NCI-H1092 treated with DMSO at 0.1 percent for 48 hours (cell line): ENCODE results near the gene SFTPA1.
"Not testable (repeated sequence)": the region's sequence is repeated elsewhere in the genome, so short reads cannot be mapped to it uniquely, and the experiment has no call there.

Experiments
- DNase-seq: peaks from one replicate; lab custom pipeline; 2025; lab: John Stamatoyannopoulos, UW

Gene SFTPA1

DNA sequence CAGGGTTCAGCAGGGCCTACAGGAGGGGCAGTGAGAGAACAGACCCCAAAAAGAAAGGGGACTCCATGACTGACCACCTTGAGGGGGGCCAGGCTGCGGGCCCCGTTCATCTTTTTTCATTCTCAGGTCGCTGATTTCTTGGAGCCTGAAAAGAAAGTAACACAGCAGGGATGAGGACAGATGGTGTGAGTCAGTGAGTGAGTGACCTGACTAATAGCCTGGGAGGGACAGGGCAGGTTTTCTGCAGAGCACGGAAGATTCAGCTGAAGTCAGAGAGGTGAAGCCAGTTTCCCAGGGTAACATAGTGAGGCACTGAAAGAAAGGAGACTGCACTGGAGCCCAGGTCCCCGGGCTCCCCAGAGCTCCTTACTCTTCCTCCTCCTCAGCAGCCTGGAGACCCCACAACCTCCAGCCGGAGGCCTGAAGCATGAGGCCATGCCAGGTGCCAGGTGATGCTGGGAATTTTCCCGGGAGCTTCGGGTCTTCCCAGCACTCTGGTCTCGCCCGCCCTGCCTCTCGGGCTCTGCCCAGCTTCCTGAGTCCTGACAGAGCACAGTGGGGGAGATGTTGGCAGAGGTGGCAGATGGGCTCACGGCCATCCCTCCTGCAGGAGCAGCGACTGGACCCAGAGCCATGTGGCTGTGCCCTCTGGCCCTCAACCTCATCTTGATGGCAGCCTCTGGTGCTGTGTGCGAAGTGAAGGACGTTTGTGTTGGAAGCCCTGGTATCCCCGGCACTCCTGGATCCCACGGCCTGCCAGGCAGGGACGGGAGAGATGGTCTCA, 646 bp downstream of the SFTPA1 start:
- DNase-seq: not testable (repeated sequence)

DNA sequence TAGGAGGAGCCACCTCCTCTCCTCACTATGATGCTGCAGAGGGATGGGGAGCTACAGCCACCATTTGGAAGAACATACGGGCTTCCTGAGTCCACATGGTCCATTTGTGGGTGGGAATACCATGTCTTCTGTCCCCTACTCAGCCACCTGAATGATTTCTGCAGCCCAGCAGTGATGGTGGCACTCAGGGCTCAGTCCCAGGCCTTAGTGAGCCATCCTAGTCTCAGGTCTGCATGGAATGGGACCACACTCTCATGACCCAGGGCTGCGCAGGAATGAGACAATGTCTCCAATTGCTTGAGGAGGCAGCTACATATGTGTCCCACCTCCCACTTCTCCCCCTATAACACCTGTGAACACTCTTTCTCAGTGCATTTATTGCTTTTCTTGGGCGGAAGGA, 4.8 kb downstream of the SFTPA1 start:
- no peak for DNase-seq

DNA sequence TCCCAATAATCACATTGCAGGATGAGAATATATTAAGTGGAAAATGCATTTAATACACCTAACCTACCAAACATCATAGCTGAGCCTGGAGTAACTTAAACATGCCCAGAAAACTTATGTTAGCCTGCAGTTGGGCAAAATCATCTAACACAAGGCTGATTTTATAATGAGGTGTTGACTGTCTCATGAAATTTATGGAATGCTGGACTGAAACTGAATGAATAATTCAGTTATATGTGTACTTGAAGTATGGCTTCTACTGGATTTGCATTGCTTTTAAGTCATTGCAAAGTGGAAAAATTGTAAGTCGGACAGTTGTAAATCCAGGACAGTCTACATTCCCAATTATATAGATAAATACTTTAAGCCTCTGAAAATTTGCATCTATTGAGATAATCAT, 5.4 kb downstream of the SFTPA1 start:
- no peak for DNase-seq

DNA sequence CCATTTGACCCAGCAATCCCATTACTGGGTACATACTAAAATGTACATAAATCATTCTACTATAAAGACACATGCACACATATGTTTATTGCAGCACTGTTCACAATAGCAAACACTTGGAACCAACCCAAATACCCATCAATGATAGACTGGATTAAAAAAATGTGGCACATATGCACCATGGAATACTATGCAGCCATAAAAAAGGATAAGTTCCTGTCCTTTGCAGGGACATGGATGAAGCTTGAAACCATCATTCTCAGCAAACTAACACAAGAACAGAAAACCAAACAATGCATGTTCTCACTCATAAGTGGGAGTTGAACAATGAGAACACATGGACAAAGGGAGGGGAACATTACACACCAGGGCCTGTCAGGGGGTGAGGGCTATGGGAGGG, 12.9 kb downstream of the SFTPA1 start:
- DNase-seq: not testable (repeated sequence)

DNA sequence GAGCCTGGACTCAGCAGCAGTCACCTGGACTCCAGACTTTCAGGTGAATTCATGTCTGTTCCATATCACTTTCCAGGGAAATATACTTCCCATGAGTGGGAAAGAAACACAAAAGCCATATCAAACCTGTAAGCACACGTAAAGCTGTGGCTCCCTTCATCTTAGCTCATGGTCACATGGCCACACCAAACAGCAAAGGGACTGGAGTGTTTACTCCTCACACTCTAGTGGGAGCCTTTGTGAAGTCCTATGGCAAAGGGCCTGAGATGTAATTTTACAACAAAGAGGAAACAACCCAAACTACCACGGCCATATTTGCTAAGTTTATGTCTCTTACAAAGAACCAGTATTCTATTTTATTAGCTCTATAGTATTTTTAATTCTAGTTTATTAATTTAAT, 16.3 kb downstream of the SFTPA1 start:
- DNase-seq: no peak

DNA sequence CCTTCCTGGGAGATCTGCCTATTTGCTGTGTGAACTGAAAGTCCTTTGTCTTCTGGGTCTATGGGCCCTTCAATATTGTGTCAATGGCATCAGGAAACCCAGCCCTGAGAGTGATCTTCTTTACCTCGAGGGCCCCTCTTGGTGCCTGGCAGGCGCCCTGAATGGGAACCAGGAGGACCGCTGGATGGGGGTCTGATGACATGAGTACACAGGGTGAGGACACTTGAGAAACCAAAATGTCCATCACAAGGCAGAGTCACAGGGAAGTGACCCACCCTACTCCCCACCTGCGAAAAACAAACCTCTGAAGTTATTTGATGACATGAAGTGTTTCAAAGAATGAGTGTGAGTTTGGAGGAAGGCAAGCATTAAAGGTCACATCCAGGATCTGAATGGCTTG, 17.3 kb downstream of the SFTPA1 start:
- no peak for DNase-seq

DNA sequence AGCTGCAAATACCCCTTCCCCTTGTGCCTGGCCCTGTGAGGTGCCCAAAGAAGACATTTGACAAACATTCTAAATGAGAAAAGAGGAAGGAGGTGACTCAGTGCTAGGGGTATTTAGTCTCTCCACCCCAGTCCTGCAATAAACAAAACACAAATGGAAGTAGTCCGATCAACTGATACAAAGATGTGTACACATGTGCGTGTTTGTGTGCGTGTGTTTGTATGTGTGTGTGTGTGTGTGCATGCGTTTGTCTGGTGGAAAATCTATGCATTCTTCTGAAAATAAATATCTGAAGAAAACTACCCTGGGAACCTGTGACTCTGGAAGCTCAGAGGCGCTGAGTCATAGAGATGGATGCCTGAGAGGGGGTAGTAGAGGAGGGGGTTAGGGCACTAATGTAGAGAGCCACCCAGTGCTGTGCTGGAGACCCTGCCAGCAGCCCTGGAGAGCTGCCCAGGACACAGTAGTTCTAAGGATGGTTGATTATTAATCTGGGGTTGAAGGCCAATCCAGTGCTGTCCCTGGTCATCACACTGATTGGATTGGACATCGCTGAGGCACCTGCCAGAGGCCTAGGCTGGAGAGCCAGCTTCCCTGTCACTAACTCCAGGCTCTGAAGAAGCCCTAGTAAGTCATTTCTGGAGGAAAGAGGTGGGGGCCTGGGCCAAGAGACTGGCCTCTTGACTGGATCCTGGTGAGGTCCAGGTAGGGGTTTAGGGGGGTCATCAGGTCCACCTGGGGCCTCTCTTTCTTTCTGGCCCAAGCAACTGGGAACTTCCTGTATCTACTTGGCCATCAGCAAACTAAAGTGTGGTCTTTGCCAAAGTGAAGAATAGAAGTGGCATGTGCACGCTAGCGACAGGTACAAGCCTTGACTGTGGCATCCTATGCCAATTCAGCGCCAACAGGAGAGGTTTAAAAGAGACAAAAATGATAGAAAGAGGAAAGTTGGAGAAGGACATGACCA, 18.5 kb downstream of the SFTPA1 start:
- no peak for DNase-seq

DNA sequence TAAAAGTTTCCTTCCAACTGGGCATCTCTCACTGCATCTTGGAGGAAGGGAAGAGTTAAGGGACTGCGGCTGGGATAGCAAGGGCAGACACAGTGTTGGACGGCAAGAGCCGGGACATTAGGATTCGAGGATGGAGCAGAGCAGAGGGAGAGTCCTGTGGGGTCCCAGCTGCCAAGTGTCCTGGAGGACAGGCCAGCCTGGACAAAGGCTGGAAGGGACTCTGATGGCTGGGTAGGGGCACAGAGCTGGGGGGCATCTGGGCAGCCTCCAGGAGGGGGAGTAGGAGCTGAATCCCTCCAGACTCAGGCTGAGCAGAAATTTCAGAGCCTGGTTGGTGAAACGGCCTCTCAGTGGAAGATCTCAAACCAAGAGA, 19.2 kb downstream of the SFTPA1 start:
- no peak for DNase-seq

DNA sequence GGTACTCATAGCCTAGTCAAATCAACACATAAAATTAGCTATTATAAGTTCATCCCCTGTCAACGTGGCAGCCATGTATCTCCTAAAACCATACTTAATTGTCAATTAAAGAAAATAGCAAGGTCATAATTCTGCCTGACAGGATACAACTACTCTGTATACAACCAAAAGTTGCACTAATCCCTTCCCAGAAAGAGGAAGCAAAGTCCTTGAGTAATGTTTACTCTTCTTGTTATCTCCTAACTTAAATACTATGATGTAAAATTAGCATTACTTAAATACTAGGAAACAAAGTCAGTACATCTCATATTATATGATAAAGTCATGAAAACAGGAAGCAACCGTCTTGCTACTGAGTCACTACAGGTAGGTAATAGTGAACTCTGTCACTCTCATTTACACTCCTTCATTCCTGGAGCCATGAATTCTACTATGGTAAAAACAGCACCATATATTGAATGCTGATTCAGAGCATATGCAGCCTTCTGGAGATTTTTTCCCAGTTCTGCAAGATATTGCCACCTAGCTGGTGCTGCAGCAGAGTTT, 26.0 kb downstream of the SFTPA1 start:
- not testable (repeated sequence) for DNase-seq

DNA sequence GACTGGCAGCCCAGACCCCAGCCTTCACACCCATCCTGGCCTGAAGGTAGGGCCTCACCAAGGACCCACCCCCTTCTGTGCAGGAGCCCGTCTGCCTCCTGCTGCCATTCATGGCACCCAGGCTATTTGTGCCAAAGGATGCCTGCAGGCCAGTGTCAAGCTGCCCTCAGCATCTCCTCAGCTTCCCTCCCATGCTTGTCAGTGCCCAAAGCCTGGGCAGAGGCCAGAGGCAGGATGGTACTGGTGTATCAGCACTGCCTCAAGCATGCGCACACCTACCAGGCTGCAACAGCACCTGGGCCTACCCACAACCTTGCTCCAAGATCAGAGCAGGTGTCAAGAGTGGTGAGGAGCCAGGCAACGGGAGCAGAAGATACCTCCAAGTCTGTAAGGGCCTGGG, 27.6 kb downstream of the SFTPA1 start:
- no peak for DNase-seq

DNA sequence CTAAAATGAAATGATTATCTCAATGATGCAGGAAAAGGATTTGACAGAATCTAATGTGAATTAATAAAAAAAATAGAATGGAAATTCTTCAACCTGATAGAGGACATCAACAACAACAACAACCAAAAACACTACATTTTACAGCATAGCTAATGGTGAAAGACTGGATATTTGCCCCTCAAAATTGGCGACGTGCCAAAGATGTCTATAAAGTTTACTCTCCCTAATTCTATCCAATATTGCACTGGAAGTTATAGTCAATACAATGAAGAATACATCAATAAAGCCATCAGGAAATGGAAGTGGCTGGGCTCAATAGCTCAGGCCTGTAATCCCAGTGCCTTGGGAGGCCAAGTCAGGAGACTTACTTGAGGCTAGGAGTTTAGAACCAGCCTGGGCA, 42.0 kb downstream of the SFTPA1 start:
- not testable (repeated sequence) for DNase-seq

DNA sequence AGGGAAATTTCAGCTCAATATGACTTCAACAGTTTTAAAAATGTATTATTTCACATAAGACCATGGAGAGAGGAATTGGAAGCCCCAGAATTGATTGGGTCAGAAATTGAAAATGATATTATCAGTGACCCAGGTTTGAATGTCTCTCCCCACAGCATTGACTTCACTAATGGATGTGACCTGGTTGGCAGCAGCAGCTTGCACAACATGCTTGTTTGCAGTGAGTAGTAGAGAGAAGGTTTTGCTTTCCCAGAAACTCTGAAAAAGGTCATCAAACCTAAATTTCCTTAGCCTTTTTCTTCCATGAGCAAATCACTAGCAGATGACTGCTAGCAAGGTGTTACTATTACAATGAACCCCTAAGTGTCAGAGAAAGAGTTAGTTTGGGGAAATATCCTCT, 52.5 kb downstream of the SFTPA1 start:
- DNase-seq: not testable (repeated sequence)

DNA sequence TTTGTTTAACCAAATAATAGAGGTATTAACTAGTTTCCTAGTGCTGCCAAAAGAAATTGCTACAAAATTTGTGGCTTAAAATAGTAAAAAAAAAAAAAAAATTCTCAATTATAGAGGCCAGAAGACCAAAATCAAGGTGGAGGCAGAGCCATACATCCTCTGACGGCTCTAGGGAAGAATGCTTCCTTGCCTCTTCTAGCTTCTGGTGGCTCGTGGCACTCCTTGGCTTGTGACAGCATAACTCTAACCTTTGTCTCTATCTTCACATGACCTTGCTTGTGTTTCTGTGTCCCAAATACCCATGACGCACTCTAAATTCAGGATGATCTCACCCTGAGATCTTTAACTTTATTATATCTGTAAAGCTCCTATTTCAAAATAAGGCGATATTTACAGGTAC, 53.9 kb downstream of the SFTPA1 start:
- not testable (repeated sequence) for DNase-seq
